ENCODE measurements around the gene NDUFS7. TPM values are rescaled to one million over a fixed set of nuclear protein-coding genes. Genes with fewer than 3 reads are reported as not detected.

NDUFS7 gene
- polyA plus RNA-seq, 3 donors from 2014 or later, result 209 to 227 (median 213) TPM

- Mint-ChIP-seq H3K4me3 (no peak overlapping the region), H3K9me3 (no peaks in the 10 kb centered on the region), H3K4me1 (peaks cover 1 to 5% of the 10 kb centered on the region in 2 donors), H3K27ac (no peak overlapping the region), H3K27me3 (ENCODE audit: low read depth in 3 of 3) (peaks cover 0 to 5% (median 4%) of the 10 kb centered on the region in 3 donors), H3K36me3 (peaks cover 3 to 16% (median 6%) of the 10 kb centered on the region in 3 donors)
- no peak for DNase-seq
Measured at GRCh38 chr19:1425902-1426301, 42.2 kb downstream of the NDUFS7 start.

GRCh38 chr19:1426736-1427135 is 43.0 kb downstream of the NDUFS7 start:
- H3K27ac Mint-ChIP-seq, result no peak overlapping the region
- peaks cover 1 to 5% of the 10 kb centered on the region in 2 donors for H3K4me1 Mint-ChIP-seq

GRCh38 chr19:1427221-1427920 is 43.7 kb downstream of the NDUFS7 start:
- Mint-ChIP-seq H3K4me1 (peaks cover 1 to 5% of the 10 kb centered on the region in 2 donors), H3K27me3 (ENCODE audit: low read depth in 3 of 3) (peaks cover 0 to 6% (median 4%) of the 10 kb centered on the region in 3 donors), H3K4me3 (no peak overlapping the region), H3K36me3 (peaks cover 3 to 14% (median 5%) of the 10 kb centered on the region in 3 donors), H3K27ac (no peak overlapping the region), H3K9me3 (no peaks in the 10 kb centered on the region)
- no peak for DNase-seq

More at GRCh38 chr19:1426736-1427135, 43.0 kb downstream of the NDUFS7 start:
- Mint-ChIP-seq H3K27me3 (ENCODE audit: low read depth in 3 of 3) (peaks cover 0 to 5% (median 4%) of the 10 kb centered on the region in 3 donors), H3K9me3 (no peaks in the 10 kb centered on the region), H3K4me3 (no peak overlapping the region), H3K36me3 (peaks cover 3 to 15% (median 5%) of the 10 kb centered on the region in 3 donors)
- DNase-seq, result no peak

- Mint-ChIP-seq H3K9me3 (no peaks in the 10 kb centered on the region), H3K27ac (no peak overlapping the region), H3K4me3 (no peak overlapping the region), H3K27me3 (ENCODE audit: low read depth in 3 of 3) (peaks cover 0 to 4% (median 4%) of the 10 kb centered on the region in 3 donors), H3K36me3 (peaks cover 0 to 4% (median 0%) of the 10 kb centered on the region in 3 donors), H3K4me1 (peaks cover 0 to 1% of the 10 kb centered on the region in 2 donors)
- DNase-seq, result no peak
Measured at GRCh38 chr19:1428738-1429391, 45.2 kb downstream of the NDUFS7 start.

GRCh38 chr19:1429750-1430149 is 46.0 kb downstream of the NDUFS7 start:
- H3K9me3 Mint-ChIP-seq, result no peaks in the 10 kb centered on the region
- H3K36me3 Mint-ChIP-seq, result peaks cover 0 to 4% (median 0%) of the 10 kb centered on the region in 3 donors
- H3K27me3 Mint-ChIP-seq (ENCODE audit: low read depth in 3 of 3), result peaks cover 0 to 4% (median 1%) of the 10 kb centered on the region in 3 donors
- DNase-seq, result no peak
- peaks cover 0 to 1% of the 10 kb centered on the region in 2 donors for H3K4me1 Mint-ChIP-seq
- no peak overlapping the region for H3K27ac Mint-ChIP-seq
- no peak overlapping the region for H3K4me3 Mint-ChIP-seq

GRCh38 chr19:1430246-1430645 is 46.5 kb downstream of the NDUFS7 start:
- Mint-ChIP-seq H3K36me3 (no peaks in the 10 kb centered on the region), H3K9me3 (no peaks in the 10 kb centered on the region), H3K27me3 (ENCODE audit: low read depth in 3 of 3) (peaks cover 1 to 4% (median 2%) of the 10 kb centered on the region in 3 donors), H3K4me3 (no peak overlapping the region), H3K27ac (no peak overlapping the region), H3K4me1 (peaks cover 0 to 1% of the 10 kb centered on the region in 2 donors)
- DNase-seq, result no peak

- H3K4me3 Mint-ChIP-seq, result no peak overlapping the region
Measured at GRCh38 chr19:1431759-1432506, 48.2 kb downstream of the NDUFS7 start.

GRCh38 chr19:1432507-1432887 is 48.8 kb downstream of the NDUFS7 start:
- Mint-ChIP-seq H3K4me3 (no peak overlapping the region), H3K4me1 (peaks cover 0 to 3% of the 10 kb centered on the region in 2 donors), H3K27me3 (ENCODE audit: low read depth in 3 of 3) (peaks cover 1 to 6% (median 2%) of the 10 kb centered on the region in 3 donors), H3K36me3 (peaks cover 0 to 3% (median 0%) of the 10 kb centered on the region in 3 donors), H3K9me3 (no peaks in the 10 kb centered on the region), H3K27ac (no peak overlapping the region)
- no peak for DNase-seq

More at GRCh38 chr19:1431759-1432506, 48.2 kb downstream of the NDUFS7 start:
- peaks cover 0 to 3% (median 0%) of the 10 kb centered on the region in 3 donors for H3K36me3 Mint-ChIP-seq
- DNase-seq, result no peak
- no peak overlapping the region for H3K27ac Mint-ChIP-seq
- peaks cover 0 to 3% of the 10 kb centered on the region in 2 donors for H3K4me1 Mint-ChIP-seq
- H3K27me3 Mint-ChIP-seq (ENCODE audit: low read depth in 3 of 3), result peaks cover 1 to 6% (median 2%) of the 10 kb centered on the region in 3 donors
- no peaks in the 10 kb centered on the region for H3K9me3 Mint-ChIP-seq

- H3K4me1 Mint-ChIP-seq, result peaks cover 5 to 11% of the 10 kb centered on the region in 2 donors
- peaks cover 7 to 12% (median 9%) of the 10 kb centered on the region in 3 donors for H3K27me3 Mint-ChIP-seq (ENCODE audit: low read depth in 3 of 3)
- no peak overlapping the region for H3K4me3 Mint-ChIP-seq
- H3K27ac Mint-ChIP-seq, result no peak overlapping the region
- peaks cover 0 to 4% (median 3%) of the 10 kb centered on the region in 3 donors for H3K36me3 Mint-ChIP-seq
- no peaks in the 10 kb centered on the region for H3K9me3 Mint-ChIP-seq
- no peak for DNase-seq
Measured at GRCh38 chr19:1433119-1434039, 49.7 kb downstream of the NDUFS7 start.

GRCh38 chr19:1434040-1434366 is 50.3 kb downstream of the NDUFS7 start:
- no peak overlapping the region for H3K4me3 Mint-ChIP-seq
- DNase-seq, result no peak

GRCh38 chr19:1434577-1435060 is 50.9 kb downstream of the NDUFS7 start:
- H3K9me3 Mint-ChIP-seq, result no peaks in the 10 kb centered on the region
- DNase-seq, result no peak
- H3K27me3 Mint-ChIP-seq (ENCODE audit: low read depth in 3 of 3), result peaks cover 7 to 14% (median 12%) of the 10 kb centered on the region in 3 donors
- peaks cover 9 to 19% of the 10 kb centered on the region in 2 donors for H3K4me1 Mint-ChIP-seq
- H3K4me3 Mint-ChIP-seq, result no peak overlapping the region
- H3K27ac Mint-ChIP-seq, result no peak overlapping the region
- H3K36me3 Mint-ChIP-seq, result peaks cover 0 to 4% (median 3%) of the 10 kb centered on the region in 3 donors

More at GRCh38 chr19:1434040-1434366, 50.3 kb downstream of the NDUFS7 start:
- Mint-ChIP-seq H3K27me3 (ENCODE audit: low read depth in 3 of 3) (peaks cover 7 to 14% (median 12%) of the 10 kb centered on the region in 3 donors), H3K27ac (no peak overlapping the region), H3K4me1 (peaks cover 5 to 12% of the 10 kb centered on the region in 2 donors), H3K36me3 (peaks cover 0 to 4% (median 3%) of the 10 kb centered on the region in 3 donors), H3K9me3 (no peaks in the 10 kb centered on the region)

GRCh38 chr19:1435378-1435989 is 51.8 kb downstream of the NDUFS7 start:
- Mint-ChIP-seq H3K27ac (peak overlapping the region in 5 of 6 donors; percentile 12 to 60 (median 45)), H3K4me3 (no peak overlapping the region), H3K9me3 (no peaks in the 10 kb centered on the region), H3K36me3 (peaks cover 0 to 4% (median 3%) of the 10 kb centered on the region in 3 donors), H3K27me3 (ENCODE audit: low read depth in 3 of 3) (peaks cover 7 to 12% (median 12%) of the 10 kb centered on the region in 3 donors), H3K4me1 (peaks cover 14 to 26% of the 10 kb centered on the region in 2 donors)
- DNase-seq, result no peak

Data from immature natural killer cell (primary cell).